Measurements from ENCODE around the gene PTPN7. TPM values are rescaled to one million over a fixed set of nuclear protein-coding genes. Genes with fewer than 3 reads are reported as not detected.
A peak's percentile ranks its signal among the peaks of the same experiment; 100 is the strongest.

PTPN7 gene
- total RNA-seq, 8 experiments from 2014 or later = 0.27 to 2.4 (median 0.64) TPM

DNA sequence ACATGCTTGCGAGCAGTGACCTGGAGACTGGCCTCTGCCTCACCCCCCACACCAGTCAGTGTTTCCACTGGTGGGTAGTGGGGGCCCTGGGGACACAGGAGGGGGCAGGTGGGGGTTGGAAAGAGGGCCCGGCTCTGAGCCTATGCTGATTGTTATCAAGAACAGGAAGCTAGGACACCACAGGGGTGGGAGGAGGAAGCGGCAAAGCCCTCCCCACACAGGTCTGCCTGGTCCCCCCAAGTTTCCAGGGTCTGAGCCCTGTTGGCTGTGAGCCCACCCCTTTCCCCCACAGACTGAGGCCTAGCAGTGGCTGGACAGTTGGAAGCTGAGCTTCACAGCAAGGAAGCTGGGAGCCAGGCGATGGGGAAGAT lies 1.6 kb upstream of the PTPN7 start:
- in situ Hi-C loops (cut with MboI; ENCODE audit: low pct_unique_long_range_greater_than_20kb in 2 of 9, low sequenced_read_pairs in 9 of 9, unreplicated experiment in 9 of 9) = no loop called here
- 50% methylated on average over 1 of the region's 4 CpGs; no CpG with 5 or more reads in 9 of the 10 experiments for WGBS, 10 experiments
- H3K4me1 ChIP-seq (replicated peaks in 1 of 2) = peaks cover 4 to 21% of the 10 kb centered on the region in 2 donors
- H3K27ac ChIP-seq = no peak overlapping the region
- H3K4me3 ChIP-seq = no peak overlapping the region
- no peak for ATAC-seq (replicated peaks in 6 of 8)

DNA sequence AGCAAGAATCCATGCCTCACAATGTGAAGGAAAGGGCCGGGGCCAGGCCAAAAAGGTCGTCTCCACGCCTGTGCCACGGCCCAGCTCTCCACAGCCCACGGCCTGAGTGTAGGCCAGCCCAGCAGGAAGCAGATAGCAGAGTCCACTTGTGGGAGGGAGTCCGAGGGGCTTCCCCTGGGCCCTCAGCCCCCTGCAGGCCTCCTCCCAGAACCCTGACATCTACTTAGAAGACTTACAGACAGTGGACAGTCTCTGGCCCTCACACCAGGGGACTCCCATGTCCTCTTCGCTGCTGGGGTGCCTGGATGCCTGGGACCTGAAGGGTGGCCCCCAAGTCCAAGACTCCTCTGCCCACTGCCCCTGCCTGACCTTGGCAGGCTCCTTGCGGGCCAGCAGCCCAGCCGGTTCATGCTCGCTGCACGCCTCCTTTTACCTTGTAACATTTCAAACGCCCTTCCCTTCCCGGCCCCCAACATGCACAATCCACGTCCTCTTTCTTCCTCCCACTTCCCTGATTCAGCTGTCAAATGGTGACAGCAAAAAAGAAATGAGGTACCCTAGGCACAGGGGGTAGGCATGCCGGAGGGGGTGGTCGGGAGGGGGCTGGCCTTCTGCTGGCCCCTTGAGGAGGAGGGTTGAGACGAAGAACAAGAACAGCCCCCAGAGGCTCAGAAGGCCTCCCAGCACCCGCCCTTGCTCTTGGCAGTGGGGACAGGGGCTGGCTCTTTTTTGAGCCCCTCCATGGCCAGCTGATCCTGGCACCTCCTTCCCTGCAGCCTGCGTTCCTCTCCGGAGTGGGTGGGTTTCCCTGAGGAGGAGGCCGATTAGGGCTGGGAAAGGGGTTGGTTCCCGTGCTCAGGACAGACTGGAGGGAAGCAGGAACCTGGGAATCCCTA lies 997 bp upstream of the PTPN7 start:
- in situ Hi-C loops (cut with MboI; ENCODE audit: low pct_unique_long_range_greater_than_20kb in 2 of 9, low sequenced_read_pairs in 9 of 9, unreplicated experiment in 9 of 9) = no loop called here
- 33 to 81% (median 72%) methylated on average over 1 to 9 of the region's 22 CpGs; no CpG with 5 or more reads in 5 of the 10 experiments for WGBS, 10 experiments
- Histone ChIP-seq H3K27ac (no peak overlapping the region), H3K4me1 (replicated peaks in 1 of 2) (peaks cover 4 to 21% of the 10 kb centered on the region in 2 donors), H3K4me3 (no peak overlapping the region)
- ATAC-seq (replicated peaks in 6 of 8) = peak in 1 of 8 experiments; percentile 14

DNA sequence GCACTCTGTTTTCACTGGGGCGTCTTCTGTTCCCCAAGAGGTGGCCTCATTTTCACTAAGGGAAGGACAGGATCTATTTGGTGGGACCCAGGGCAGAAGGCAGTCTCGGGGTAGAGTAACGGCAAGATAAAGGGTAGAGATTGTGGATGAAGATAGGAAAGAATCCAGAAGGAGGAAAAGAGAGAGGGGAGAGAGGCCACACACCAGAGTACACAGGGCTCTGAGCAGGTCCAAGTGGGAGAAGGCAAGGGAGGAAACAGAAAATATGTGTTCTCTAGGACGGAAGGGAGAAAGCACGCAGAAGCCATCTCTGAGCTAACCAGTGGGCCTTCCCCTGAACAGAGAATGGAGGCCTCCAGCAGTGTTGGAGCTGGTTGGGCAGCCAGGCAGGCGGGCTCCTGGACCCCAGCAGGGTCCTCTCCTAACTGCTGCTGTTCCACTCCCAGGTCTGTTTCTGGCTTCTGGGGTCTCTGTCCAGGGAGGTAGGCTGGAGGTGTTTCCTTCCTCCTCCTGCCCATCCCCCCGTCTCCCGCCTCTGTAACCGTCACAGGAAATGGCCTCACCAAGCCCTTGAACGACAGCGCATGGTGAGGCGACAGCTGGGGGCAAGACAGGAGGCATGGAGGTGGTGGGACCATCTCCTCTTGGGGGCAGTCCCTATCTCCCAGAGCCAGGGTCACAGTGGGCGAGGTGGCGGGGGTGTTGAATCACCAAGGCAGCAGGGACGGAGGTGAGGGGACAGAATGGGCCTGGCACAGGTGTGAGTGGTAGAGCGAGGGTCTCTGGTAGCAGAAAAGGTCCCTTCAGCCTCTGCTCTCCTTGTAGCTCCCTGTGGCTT lies 649 bp downstream of the PTPN7 start:
- no peak overlapping the region for H3K27ac ChIP-seq
- in situ Hi-C loops (cut with MboI; ENCODE audit: low pct_unique_long_range_greater_than_20kb in 2 of 9, low sequenced_read_pairs in 9 of 9, unreplicated experiment in 9 of 9) = no loop called here
- peaks cover 3 to 15% of the 10 kb centered on the region in 2 donors for H3K4me1 ChIP-seq (replicated peaks in 1 of 2)
- ATAC-seq (replicated peaks in 6 of 8) = no peak
- no peak overlapping the region for H3K4me3 ChIP-seq
- 52 to 100% (median 88%) methylated on average over 1 to 8 of the region's 16 CpGs; no CpG with 5 or more reads in 1 of the 10 experiments for WGBS, 10 experiments

DNA sequence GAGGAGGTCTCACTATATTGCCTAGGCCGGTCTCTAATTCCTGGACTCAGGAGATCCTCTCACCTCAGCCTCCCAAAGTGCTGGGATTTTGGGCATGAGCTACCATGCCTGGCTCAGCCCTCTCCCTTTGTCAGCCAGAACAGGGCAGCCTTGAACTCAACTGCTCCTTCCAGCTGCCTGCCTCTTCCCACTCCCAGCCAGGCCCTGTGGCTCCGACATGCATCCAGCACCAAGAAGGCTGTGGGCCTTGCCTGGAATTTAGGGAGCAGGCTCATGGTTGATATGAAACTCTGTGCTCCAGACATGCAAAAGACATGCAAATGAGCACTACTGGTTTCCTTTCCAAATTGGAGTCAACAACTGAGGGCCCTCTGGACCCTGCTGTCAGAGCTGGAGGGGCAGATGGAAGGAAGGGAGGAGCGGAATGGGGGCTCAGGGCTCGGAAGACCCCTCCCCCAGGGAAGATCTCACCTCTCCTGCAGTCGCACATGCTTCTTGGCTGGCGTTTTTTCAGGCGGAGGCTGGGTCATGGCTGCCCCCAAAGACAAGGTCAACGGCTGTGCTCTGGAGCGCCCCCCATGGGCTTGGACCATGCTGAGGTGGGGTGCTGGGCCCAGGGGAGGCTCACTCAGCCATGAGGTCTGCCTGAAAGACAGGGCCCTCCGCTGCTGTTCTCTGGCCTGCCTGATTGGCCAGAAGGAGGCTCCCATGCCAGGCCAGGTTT lies 1.4 kb downstream of the PTPN7 start:
- H3K4me3 ChIP-seq = no peak overlapping the region
- 74 to 100% (median 83%) methylated on average over 1 to 8 of the region's 10 CpGs; no CpG with 5 or more reads in 1 of the 10 experiments for WGBS, 10 experiments
- H3K4me1 ChIP-seq (replicated peaks in 1 of 2) = peaks cover 3 to 15% of the 10 kb centered on the region in 2 donors
- in situ Hi-C loops (cut with MboI; ENCODE audit: low pct_unique_long_range_greater_than_20kb in 2 of 9, low sequenced_read_pairs in 9 of 9, unreplicated experiment in 9 of 9) = no loop called here
- ATAC-seq (replicated peaks in 6 of 8) = no peak
- no peak overlapping the region for H3K27ac ChIP-seq

DNA sequence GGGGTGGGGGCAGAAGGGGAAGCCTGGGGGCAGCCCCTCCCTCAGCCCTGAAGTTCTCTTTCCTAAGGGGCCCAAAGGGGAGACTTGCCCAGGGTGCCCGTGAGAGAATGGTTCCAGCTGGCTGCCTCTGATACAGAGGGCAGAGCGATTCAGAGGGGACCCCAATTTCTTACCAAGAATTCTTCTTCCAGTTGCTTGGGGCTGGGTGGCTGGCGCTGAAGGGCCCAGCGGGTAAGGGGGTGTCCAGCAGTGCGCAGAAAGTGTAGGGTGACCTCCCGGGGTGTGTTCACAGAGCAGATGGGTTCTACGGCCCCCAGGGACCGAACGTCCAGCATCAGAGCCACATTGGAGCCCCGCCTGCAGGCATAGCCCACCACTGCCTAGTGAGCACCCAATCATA lies 2.5 kb downstream of the PTPN7 start:
- in situ Hi-C loops (cut with MboI; ENCODE audit: low pct_unique_long_range_greater_than_20kb in 2 of 9, low sequenced_read_pairs in 9 of 9, unreplicated experiment in 9 of 9) = no loop called here
- no peak for ATAC-seq (replicated peaks in 6 of 8)
- no peak overlapping the region for H3K4me3 ChIP-seq
- peaks cover 3 to 9% of the 10 kb centered on the region in 2 donors for H3K4me1 ChIP-seq (replicated peaks in 1 of 2)
- WGBS, 10 experiments = 53 to 100% (median 87%) methylated on average over 1 to 10 of the region's 10 CpGs; no CpG with 5 or more reads in 5 of the 10 experiments
- no peak overlapping the region for H3K27ac ChIP-seq

DNA sequence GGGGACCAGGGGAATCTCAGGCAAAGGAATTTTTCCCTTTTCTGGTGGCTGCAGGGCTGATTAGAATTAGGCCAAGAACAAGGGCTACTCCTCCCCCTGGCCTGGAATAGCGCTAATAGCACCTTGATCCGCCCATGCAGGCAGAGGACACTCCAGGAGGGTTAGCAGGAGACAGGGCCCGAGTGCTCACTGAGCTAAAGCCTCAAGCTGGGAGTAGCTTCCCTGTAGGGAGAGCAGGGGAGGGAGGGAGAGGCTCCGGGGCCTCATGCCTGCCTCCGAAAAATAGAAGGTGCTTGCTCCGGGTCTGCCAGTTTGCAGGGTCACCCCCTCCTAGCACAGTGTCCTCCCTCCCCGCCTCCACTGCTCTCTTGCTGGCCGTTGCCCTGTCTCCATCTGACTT lies 3.8 kb downstream of the PTPN7 start:
- no peak for ATAC-seq (replicated peaks in 6 of 8)
- WGBS, 10 experiments = 44 to 70% (median 63%) methylated on average over 2 to 6 of the region's 8 CpGs; no CpG with 5 or more reads in 6 of the 10 experiments
- H3K4me1 ChIP-seq (replicated peaks in 1 of 2) = peaks cover 0 to 1% of the 10 kb centered on the region in 2 donors
- no peak overlapping the region for H3K27ac ChIP-seq
- H3K4me3 ChIP-seq = no peak overlapping the region
- in situ Hi-C loops (cut with MboI; ENCODE audit: low pct_unique_long_range_greater_than_20kb in 2 of 9, low sequenced_read_pairs in 9 of 9, unreplicated experiment in 9 of 9) = no loop called here

DNA sequence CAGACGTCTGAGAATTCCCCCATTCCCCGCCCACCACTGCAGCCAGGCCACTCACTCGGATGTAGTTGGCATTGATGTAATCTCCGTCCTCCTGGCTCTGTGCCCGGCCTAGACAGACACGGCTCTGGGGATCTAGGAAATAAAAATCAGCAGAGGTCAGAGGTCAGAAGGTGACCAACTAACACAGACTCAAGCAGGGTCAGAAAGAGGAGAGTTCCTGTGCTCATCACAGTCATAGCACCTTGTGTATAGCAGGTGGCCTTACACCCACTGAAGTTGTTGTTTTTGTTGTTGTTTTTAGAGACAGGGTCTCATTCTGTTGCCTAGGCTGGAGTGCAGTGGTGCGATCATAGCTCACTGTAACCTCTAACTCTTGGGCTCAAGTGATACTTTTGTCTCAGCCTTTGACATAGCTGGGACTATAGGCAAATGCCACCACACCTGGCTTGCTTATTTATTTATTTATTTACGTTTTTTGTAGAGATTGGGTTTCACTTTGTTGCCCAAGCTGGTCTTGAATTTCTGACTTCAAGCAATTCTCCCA lies 4.9 kb downstream of the PTPN7 start:
- in situ Hi-C loops (cut with MboI; ENCODE audit: low pct_unique_long_range_greater_than_20kb in 2 of 9, low sequenced_read_pairs in 9 of 9, unreplicated experiment in 9 of 9) = no loop called here
- Histone ChIP-seq H3K27ac (no peak overlapping the region), H3K4me3 (no peak overlapping the region), H3K4me1 (replicated peaks in 1 of 2) (no peaks in the 10 kb centered on the region)
- WGBS, 10 experiments = 13 to 78% (median 60%) methylated on average over 1 to 6 of the region's 8 CpGs; no CpG with 5 or more reads in 2 of the 10 experiments
- peak in 4 of 8 experiments; percentile 30 to 43 (median 36) for ATAC-seq (replicated peaks in 6 of 8)

DNA sequence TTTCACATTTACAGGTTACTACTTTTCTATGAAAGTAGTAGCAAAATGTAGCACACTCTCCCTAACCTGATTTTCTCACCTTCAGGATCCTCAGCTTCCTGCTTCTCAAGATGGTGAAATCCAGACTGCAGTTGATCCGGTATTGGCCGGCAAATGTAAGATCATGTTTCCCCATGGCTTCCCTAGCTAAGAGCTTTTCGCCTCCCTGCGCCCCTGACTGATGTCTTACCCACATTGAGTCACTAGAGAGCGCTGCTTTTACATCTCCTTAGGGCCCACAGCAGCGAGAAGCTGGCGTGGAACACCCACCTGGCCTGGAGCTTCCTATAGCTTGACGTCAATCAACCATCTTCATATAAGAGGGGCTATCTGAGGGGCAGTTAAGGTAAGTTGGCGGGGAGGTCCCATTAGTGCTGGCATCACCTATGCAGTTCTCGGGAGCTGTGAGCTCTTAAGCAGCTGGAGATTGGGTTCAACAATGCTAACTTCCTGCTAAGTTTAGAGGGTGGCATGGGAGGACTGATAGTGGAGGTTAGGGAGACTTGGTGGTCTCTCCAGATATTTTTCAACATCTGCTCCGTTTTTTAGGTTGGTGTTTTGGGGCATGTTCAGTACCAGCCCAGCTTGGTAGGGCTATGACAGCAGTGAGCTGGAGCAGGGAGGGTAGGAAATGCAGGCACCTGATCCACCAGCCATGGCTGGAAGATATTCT lies 5.5 kb downstream of the PTPN7 start:
- peak; percentile 60 to 97 (median 74) for ATAC-seq (replicated peaks in 6 of 8)
- no peak overlapping the region for H3K4me3 ChIP-seq
- H3K4me1 ChIP-seq (replicated peaks in 1 of 2) = no peaks in the 10 kb centered on the region
- H3K27ac ChIP-seq = no peak overlapping the region
- 14 to 47% (median 37%) methylated on average over 1 to 11 of the region's 11 CpGs; no CpG with 5 or more reads in 1 of the 10 experiments for WGBS, 10 experiments
- in situ Hi-C loops (cut with MboI; ENCODE audit: low pct_unique_long_range_greater_than_20kb in 2 of 9, low sequenced_read_pairs in 9 of 9, unreplicated experiment in 9 of 9) = no loop called here

DNA sequence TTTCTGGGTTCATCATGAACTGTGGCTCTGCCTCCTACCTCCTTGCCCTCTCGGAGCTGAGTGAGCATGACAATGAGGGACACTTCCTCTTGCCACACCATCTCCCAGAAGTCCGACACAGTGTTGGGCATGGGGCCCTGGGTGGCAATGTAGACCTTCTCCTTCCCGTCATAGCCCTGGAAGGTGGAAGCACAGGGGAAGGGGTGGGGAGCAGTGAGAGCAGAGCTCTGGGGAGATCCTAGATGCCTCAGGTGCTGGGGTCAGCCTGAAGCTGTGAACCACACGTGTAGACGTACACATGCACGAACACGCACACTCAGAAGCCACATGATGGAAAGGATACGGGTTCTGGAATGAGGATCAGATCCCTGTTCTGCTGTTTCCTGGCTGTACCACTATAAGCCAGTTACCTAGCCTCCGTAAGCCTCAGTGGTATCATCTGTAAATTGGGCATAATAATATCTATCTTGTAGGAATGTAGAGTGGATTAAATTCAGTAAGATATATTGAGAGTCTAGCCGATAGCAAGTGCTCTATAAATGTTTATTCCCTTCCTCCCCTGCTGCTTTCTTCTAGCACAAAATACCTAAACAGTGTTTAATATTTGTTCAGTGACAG lies 6.1 kb downstream of the PTPN7 start:
- no peaks in the 10 kb centered on the region for H3K4me1 ChIP-seq (replicated peaks in 1 of 2)
- in situ Hi-C loops (cut with MboI; ENCODE audit: low pct_unique_long_range_greater_than_20kb in 2 of 9, low sequenced_read_pairs in 9 of 9, unreplicated experiment in 9 of 9) = no loop called here
- ATAC-seq (replicated peaks in 6 of 8) = no peak
- no peak overlapping the region for H3K4me3 ChIP-seq
- WGBS, 10 experiments = 63 to 100% (median 89%) methylated on average over 1 to 8 of the region's 10 CpGs; no CpG with 5 or more reads in 1 of the 10 experiments
- no peak overlapping the region for H3K27ac ChIP-seq

DNA sequence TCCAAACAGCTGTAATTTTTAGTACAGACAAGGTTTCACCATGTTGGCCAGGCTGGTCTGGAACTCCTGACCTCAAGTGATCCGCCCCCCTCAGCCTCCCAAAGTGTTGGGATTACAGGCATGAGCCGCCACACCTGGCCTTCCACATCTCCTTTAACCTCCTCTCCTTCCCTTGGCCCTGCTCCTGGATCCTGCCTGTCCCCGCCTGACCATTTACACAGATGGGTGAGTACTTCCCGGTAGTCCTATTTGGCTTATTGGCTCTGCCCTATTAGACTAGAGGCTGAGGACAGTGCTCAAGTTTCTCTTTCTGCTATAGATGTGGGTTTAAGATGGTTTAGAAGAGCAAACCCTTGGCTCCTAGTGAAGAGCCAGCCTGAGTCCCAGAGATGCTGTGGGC lies 7.1 kb downstream of the PTPN7 start:
- in situ Hi-C loops (cut with MboI; ENCODE audit: low pct_unique_long_range_greater_than_20kb in 2 of 9, low sequenced_read_pairs in 9 of 9, unreplicated experiment in 9 of 9) = no loop called here
- H3K4me3 ChIP-seq = no peak overlapping the region
- H3K4me1 ChIP-seq (replicated peaks in 1 of 2) = no peaks in the 10 kb centered on the region
- H3K27ac ChIP-seq = no peak overlapping the region
- WGBS, 10 experiments = 43 to 96% (median 80%) methylated on average over 1 to 4 of the region's 4 CpGs; no CpG with 5 or more reads in 4 of the 10 experiments
- ATAC-seq (replicated peaks in 6 of 8) = no peak

DNA sequence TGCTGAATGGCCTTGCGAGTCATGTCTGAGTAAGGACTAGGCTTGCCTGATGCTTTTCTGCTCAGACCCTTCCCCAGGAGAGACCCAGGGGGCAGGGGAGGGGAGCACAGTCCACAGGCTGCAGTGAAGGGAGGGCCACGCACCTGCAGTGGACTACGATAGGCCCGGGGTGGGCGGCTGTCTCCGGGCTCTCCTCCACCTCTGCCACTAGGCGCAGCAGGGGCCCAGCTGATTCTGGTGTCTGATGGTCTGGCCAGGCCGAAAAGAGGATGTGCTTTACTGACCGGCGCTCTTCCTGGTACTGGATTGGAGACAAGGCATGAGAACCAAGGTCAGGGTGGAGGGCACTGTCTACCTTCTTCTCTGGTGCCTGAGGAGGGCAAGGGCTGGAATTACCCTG lies 8.0 kb downstream of the PTPN7 start:
- no peaks in the 10 kb centered on the region for H3K4me1 ChIP-seq (replicated peaks in 1 of 2)
- ATAC-seq (replicated peaks in 6 of 8) = peak in 2 of 8 experiments; percentile 7 to 14
- WGBS, 10 experiments = 83 to 100% (median 97%) methylated on average over 1 to 5 of the region's 10 CpGs; no CpG with 5 or more reads in 4 of the 10 experiments
- H3K4me3 ChIP-seq = no peak overlapping the region
- H3K27ac ChIP-seq = no peak overlapping the region
- in situ Hi-C loops (cut with MboI; ENCODE audit: low pct_unique_long_range_greater_than_20kb in 2 of 9, low sequenced_read_pairs in 9 of 9, unreplicated experiment in 9 of 9) = no loop called here
